NB4 (cell line): Measurements from ENCODE around the gene NXPH1.

ENCODE experiments used
- DNase-seq: peaks from one replicate; pipeline ENCODE4 v3.0.0; 2010; ENCODE audit warnings: low read depth
- H3K4me3 ChIP-seq: one replicate; pipeline ENCODE4 v1.5.1; 2011; ENCODE audit warnings: mild to moderate bottlenecking, low read depth, low read length, moderate library complexity
- CTCF ChIP-seq: IDR thresholded peaks from one replicate; pipeline ENCODE4 v1.5.1; 2012; ENCODE audit warnings: low read depth, low read length
- MAX ChIP-seq: IDR thresholded peaks from 2 replicates; pipeline ENCODE4 v1.6.1; 2011; ENCODE audit warnings: low read depth, low read length
- MYC ChIP-seq: IDR thresholded peaks from 2 replicates; pipeline ENCODE4 v1.6.1; 2011; ENCODE audit warnings: low read depth, low read length
- POLR2A ChIP-seq: IDR thresholded peaks from 2 replicates; pipeline ENCODE4 v1.6.1; 2011; ENCODE audit warnings: mild to moderate bottlenecking; ENCODE audit not compliant: insufficient read length; ENCODE audit errors: extremely low read depth

NXPH1 gene

GRCh38 chr7:8481096-8481495 lies 47.7 kb downstream of the NXPH1 start:
- H3K4me3 ChIP-seq = no peak overlapping the region
- TF ChIP-seq MAX (no peak), MYC (no peak), CTCF (no peak), POLR2A (no peak)
- no peak for DNase-seq

GRCh38 chr7:8481752-8482446 lies 48.5 kb downstream of the NXPH1 start:
- TF ChIP-seq CTCF = no peak
- no peak for TF ChIP-seq MAX
- TF ChIP-seq POLR2A = no peak
- no peak for TF ChIP-seq MYC
- DNase-seq = peak; percentile 10
- H3K4me3 ChIP-seq = no peak overlapping the region

GRCh38 chr7:8490391-8491045 lies 57.1 kb downstream of the NXPH1 start:
- H3K4me3 ChIP-seq = no peak overlapping the region
- no peak for TF ChIP-seq MAX
- no peak for TF ChIP-seq MYC
- no peak for TF ChIP-seq POLR2A
- no peak for TF ChIP-seq CTCF
- no peak for DNase-seq

GRCh38 chr7:8491106-8491505 lies 57.7 kb downstream of the NXPH1 start:
- TF ChIP-seq CTCF = no peak
- H3K4me3 ChIP-seq = no peak overlapping the region
- no peak for DNase-seq

GRCh38 chr7:8491544-8492489 lies 58.4 kb downstream of the NXPH1 start:
- no peak for TF ChIP-seq MYC
- no peak for TF ChIP-seq CTCF

More at GRCh38 chr7:8491544-8492489, 58.4 kb downstream of the NXPH1 start:
- no peak overlapping the region for H3K4me3 ChIP-seq
- no peak for DNase-seq
